Measurements from ENCODE around the gene GSTO2.

Gene GSTO2

DNA sequence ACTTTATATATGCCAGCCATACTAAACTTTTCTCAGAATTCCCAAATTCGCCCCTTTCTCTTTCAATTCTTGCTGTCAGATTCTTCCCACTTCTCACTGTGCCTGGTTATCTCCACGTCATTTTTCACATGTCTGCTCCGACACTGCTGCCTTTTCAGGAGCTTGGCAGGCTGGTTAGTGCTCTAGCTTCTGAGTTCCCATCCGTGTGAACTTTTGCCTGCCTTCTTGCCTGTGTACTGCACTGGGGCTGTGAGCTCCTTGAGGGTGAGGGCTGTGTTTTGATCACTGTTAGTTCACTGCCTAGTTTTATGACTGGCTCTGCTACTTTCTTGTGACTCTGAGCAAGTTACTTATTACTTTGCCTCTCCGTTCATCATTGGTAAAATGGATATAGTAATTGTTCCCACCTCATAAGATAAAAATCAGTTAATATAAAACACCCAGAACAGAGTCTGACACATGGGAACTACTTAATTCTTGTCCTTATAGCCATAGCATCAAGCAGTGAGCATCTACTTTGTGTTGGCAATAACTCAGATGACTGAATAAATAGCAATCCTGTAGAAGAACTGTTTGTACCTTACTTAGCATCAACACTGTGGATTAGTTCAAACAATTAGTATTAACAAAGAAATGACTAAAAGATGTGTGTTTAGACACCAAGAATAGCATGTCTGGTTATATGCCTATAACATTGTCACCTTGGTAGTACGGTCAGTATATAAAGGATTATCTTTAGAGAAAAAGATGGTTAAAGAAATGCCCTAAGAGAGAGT, 8.8 kb upstream of the GSTO2 start:
- Histone ChIP-seq H3K4me3 (ENCODE audit: low read depth, low read length) (no peak overlapping the region), H3K36me3 (replicated peaks) (peaks cover 71% of the 10 kb centered on the region)
- peak; percentile 60 for DNase-seq

DNA sequence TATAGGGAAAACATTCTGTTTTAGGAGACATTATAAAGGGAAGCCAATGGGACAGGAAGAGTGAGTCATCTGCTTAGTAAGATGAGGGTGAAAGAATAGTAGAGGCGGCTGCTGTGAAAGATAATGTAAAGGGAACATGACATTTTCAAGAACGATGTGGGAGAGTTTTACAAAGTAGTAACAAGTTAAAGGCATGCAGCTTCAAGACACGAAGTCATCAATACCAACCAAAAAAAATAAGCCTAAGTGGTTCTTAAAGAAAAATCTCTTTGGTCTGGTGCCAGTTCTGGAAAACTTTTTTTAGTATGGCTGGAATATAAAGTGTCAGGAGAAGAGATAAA, 8.2 kb upstream of the GSTO2 start:
- H3K4me3 ChIP-seq (ENCODE audit: low read depth, low read length), result no peak overlapping the region
- peak; percentile 71 for DNase-seq
- H3K27ac ChIP-seq, result peak overlapping the region; percentile 76
- no peaks in the 10 kb centered on the region for H3K27me3 ChIP-seq (replicated peaks)
- TF ChIP-seq, protein P1, sequence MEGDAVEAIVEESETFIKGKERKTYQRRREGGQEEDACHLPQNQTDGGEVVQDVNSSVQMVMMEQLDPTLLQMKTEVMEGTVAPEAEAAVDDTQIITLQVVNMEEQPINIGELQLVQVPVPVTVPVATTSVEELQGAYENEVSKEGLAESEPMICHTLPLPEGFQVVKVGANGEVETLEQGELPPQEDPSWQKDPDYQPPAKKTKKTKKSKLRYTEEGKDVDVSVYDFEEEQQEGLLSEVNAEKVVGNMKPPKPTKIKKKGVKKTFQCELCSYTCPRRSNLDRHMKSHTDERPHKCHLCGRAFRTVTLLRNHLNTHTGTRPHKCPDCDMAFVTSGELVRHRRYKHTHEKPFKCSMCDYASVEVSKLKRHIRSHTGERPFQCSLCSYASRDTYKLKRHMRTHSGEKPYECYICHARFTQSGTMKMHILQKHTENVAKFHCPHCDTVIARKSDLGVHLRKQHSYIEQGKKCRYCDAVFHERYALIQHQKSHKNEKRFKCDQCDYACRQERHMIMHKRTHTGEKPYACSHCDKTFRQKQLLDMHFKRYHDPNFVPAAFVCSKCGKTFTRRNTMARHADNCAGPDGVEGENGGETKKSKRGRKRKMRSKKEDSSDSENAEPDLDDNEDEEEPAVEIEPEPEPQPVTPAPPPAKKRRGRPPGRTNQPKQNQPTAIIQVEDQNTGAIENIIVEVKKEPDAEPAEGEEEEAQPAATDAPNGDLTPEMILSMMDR (IDR thresholded peaks at IDR 0.05; ENCODE audit: low read depth, low read length, missing control alignments), result no peak
- in situ Hi-C loops (cut with HindIII; ENCODE audit: low pct_ligation_motif_present, low sequenced_read_pairs), result no loop called here
- H3K36me3 ChIP-seq (replicated peaks), result peaks cover 77% of the 10 kb centered on the region

More for the DNA sequence above, 8.8 kb upstream of the GSTO2 start:
- TF ChIP-seq, protein P1 (IDR thresholded peaks at IDR 0.05; ENCODE audit: low read depth, low read length, missing control alignments), result no peak
- H3K27ac ChIP-seq, result peak overlapping the region; percentile 76
- in situ Hi-C loops (cut with HindIII; ENCODE audit: low pct_ligation_motif_present, low sequenced_read_pairs), result no loop called here
- no peaks in the 10 kb centered on the region for H3K27me3 ChIP-seq (replicated peaks)

- in situ Hi-C loops (cut with HindIII; ENCODE audit: low pct_ligation_motif_present, low sequenced_read_pairs), result no loop called here
- Histone ChIP-seq H3K4me3 (ENCODE audit: low read depth, low read length) (no peak overlapping the region), H3K36me3 (replicated peaks) (peaks cover 88% of the 10 kb centered on the region), H3K27ac (no peak overlapping the region), H3K27me3 (replicated peaks) (no peaks in the 10 kb centered on the region)
- DNase-seq, result no peak
- TF ChIP-seq, protein P1 (IDR thresholded peaks at IDR 0.05; ENCODE audit: low read depth, low read length, missing control alignments), result no peak
Measured at GRCh38 chr10:104262055-104262454, 6.9 kb upstream of the GSTO2 start.

DNA sequence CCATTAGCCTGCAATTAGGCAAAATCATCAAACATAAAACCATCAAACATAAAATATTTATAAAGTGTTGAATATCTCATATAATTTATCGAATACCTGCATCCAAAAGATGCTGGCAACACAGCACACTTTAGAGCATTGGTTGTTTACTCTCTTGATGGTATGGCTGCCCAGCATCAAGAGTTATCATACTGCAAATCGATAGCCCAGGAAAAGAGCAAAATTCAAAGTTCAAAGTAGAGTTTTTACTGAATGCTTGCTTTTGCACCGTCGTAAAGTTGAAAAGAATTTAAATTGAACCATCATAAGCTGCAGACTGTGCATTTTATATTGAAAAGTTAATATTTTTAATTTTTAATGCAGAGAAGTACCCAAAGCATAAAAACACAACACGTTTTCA, 4.2 kb upstream of the GSTO2 start:
- Histone ChIP-seq H3K27ac (no peak overlapping the region), H3K4me3 (ENCODE audit: low read depth, low read length) (no peak overlapping the region), H3K36me3 (replicated peaks) (peaks cover 82% of the 10 kb centered on the region), H3K27me3 (replicated peaks) (no peaks in the 10 kb centered on the region)
- no peak for DNase-seq
- TF ChIP-seq, protein P1 (IDR thresholded peaks at IDR 0.05; ENCODE audit: low read depth, low read length, missing control alignments), result no peak
- in situ Hi-C loops (cut with HindIII; ENCODE audit: low pct_ligation_motif_present, low sequenced_read_pairs), result no loop called here

DNA sequence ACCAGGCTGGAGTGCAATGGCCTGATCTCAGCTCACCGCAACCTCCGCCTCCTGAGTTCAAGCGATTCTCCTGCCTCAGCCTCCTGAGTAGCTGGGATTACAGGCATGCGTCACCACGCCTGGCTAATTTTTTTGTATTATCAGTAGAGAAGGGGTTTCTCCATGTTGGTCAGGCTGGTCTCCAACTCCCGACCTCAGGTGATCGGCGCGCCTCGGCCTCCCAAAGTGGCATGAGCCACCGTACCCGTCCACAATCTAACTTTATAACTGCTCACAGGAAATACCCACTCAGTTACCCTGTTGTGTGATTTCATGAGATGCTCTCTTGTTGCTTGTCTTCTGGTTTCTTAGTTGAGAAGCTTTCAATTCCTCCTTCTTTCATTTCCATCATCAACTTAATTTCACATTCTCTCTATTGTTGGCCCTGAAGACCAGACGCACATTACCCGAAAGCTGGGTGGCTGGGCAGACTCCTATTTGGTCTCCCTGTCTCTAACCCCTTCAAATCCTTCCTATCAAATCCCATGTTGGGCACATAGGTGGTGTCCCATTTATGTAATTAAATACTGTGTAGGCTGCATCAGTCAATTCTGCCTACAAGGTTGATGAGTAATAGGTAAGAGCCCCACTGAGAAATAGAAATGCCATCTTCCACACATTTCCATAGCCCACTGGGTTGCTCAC, 1.1 kb upstream of the GSTO2 start:
- Histone ChIP-seq H3K4me3 (ENCODE audit: low read depth, low read length) (peak overlapping the region; percentile 79), H3K27me3 (replicated peaks) (no peaks in the 10 kb centered on the region), H3K36me3 (replicated peaks) (peaks cover 55% of the 10 kb centered on the region), H3K27ac (no peak overlapping the region)
- no peak for DNase-seq
- in situ Hi-C loops (cut with HindIII; ENCODE audit: low pct_ligation_motif_present, low sequenced_read_pairs), result no loop called here
- TF ChIP-seq, protein P1 (IDR thresholded peaks at IDR 0.05; ENCODE audit: low read depth, low read length, missing control alignments), result no peak
